ENCODE data around the gene PSRC1.

Gene PSRC1

DNA sequence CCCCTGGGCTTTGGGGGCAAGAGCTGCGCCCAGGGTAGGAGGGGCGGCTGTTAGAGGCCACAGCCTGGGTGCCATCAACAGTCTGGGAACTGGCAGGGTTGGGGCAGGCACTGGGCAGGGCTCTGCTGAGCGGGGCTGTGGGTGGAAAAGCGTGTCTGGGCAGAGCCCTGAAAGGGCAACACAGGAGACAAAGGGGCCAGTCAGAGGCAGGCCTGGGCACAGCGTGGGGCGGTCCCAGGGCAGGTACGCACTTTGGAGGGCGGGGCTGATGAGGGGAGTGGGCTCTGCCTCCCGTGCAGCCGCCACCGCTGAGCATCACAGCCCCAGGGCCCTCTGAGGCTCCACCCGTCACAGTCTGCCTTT is 19.7 kb downstream of the PSRC1 start:
- no peak overlapping the region for H2BK120ac ChIP-seq (ENCODE audit: low read depth, low read length)
- no peak overlapping the region for H3K4ac ChIP-seq (ENCODE audit: low read depth in 1 of 2, low read length in 2 of 2)
- no peak overlapping the region for H3K9ac ChIP-seq (ENCODE audit: low read length)
- peak overlapping the region; percentile 16 for H2AK5ac ChIP-seq (ENCODE audit: low read length, severe bottlenecking)
- H3K27ac ChIP-seq (ENCODE audit: low read length, poor library complexity, severe bottlenecking) = no peak overlapping the region
- no peak overlapping the region for H2AFZ ChIP-seq (ENCODE audit: low read depth, low read length)
- peaks cover 0 to 69% of the 10 kb centered on the region in 2 experiments for H3K36me3 ChIP-seq (ENCODE audit: control insufficient read depth in 1 of 2, insufficient read depth in 2 of 2, low read depth in 1 of 2, low read length in 2 of 2)
- H3K4me1 ChIP-seq (ENCODE audit: control insufficient read depth, insufficient read depth, low read depth, low read length) = peaks cover 31% of the 10 kb centered on the region
- H4K8ac ChIP-seq (ENCODE audit: low read length) = peak overlapping the region; percentile 52
- no peaks in the 10 kb centered on the region for H3K79me1 ChIP-seq (replicated peaks; ENCODE audit: low read length, poor library complexity, severe bottlenecking)
- no peak overlapping the region for H2BK5ac ChIP-seq (ENCODE audit: low read depth, low read length, poor library complexity, severe bottlenecking)
- no peak overlapping the region for H4K91ac ChIP-seq (ENCODE audit: low read length)
- H3K27me3 ChIP-seq (ENCODE audit: control insufficient read depth in 1 of 2, insufficient read depth in 1 of 2, low read length in 2 of 2) = peaks cover 0 to 18% of the 10 kb centered on the region in 2 experiments
- 70% methylated on average over 12 of the region's 12 CpGs for WGBS
- H3K23ac ChIP-seq (ENCODE audit: low read length in 2 of 2) = no peak overlapping the region
- no peak overlapping the region for H2BK15ac ChIP-seq (ENCODE audit: low read depth, poor library complexity, severe bottlenecking)
- H3K4me2 ChIP-seq (ENCODE audit: low read length, poor library complexity, severe bottlenecking) = no peak overlapping the region
- peak overlapping the region in 1 of 2 experiments; percentile 35 for H3K14ac ChIP-seq (ENCODE audit: low read length in 2 of 2)
- no peak overlapping the region for H2BK12ac ChIP-seq (ENCODE audit: low read length in 2 of 2)
- no peak for DNase-seq
- H3K18ac ChIP-seq (ENCODE audit: low read depth in 1 of 2, low read length in 2 of 2) = no peak overlapping the region
- no peak overlapping the region for H3K4me3 ChIP-seq (ENCODE audit: insufficient read depth in 1 of 2, low read depth in 1 of 2, low read length in 2 of 2)
- no peaks in the 10 kb centered on the region for H3K9me3 ChIP-seq (ENCODE audit: control insufficient read depth, low read length)

DNA sequence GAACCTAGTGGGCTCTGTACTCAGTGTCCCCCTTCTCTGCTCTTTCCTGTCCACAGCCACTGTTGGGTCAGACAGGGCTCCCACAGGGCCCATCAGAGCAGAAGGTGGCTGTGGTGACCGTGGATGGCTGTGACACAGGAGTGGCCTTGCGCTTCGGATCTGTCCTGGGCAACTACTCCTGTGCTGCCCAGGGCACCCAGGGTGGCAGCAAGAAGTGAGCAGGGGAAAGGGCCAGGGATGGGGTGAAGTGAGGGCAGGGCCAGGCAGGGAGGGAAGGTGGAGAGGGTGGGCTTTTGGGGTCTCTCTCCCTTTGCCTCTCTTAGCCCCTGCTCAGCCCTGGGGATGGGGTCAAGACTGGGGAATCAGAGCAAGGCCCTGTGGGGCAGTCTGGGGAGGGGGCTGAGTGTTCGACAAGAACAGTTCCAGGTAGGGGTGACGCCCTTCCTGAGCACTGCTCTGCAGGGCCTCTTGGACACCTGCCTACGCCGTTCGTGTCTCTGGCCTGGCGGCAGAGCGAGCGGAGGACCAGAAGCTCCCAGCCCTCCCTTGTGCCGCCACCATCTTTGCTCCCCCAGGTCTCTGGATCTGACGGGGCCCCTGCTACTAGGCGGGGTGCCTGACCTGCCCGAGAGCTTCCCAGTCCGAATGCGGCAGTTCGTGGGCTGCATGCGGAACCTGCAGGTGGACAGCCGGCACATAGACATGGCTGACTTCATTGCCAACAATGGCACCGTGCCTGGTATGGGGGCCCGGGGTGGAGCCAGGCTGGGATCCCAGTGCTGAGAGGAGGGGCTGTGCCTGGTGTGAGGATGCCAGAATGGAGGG is 20.5 kb downstream of the PSRC1 start:
- no peak overlapping the region for H4K91ac ChIP-seq (ENCODE audit: low read length)
- H3K4me3 ChIP-seq (ENCODE audit: insufficient read depth in 1 of 2, low read depth in 1 of 2, low read length in 2 of 2) = no peak overlapping the region
- H3K18ac ChIP-seq (ENCODE audit: low read depth in 1 of 2, low read length in 2 of 2) = no peak overlapping the region
- no peak overlapping the region for H2AFZ ChIP-seq (ENCODE audit: low read depth, low read length)
- H3K9ac ChIP-seq (ENCODE audit: low read length) = no peak overlapping the region
- 92% methylated on average over 22 of the region's 22 CpGs for WGBS
- no peak overlapping the region for H3K14ac ChIP-seq (ENCODE audit: low read length in 2 of 2)
- no peak overlapping the region for H4K8ac ChIP-seq (ENCODE audit: low read length)
- peaks cover 37% of the 10 kb centered on the region for H3K4me1 ChIP-seq (ENCODE audit: control insufficient read depth, insufficient read depth, low read depth, low read length)
- DNase-seq = no peak
- H2BK15ac ChIP-seq (ENCODE audit: low read depth, poor library complexity, severe bottlenecking) = no peak overlapping the region
- H3K27me3 ChIP-seq (ENCODE audit: control insufficient read depth in 1 of 2, insufficient read depth in 1 of 2, low read length in 2 of 2) = peaks cover 0 to 21% of the 10 kb centered on the region in 2 experiments
- H3K36me3 ChIP-seq (ENCODE audit: control insufficient read depth in 1 of 2, insufficient read depth in 2 of 2, low read depth in 1 of 2, low read length in 2 of 2) = peaks cover 0 to 63% of the 10 kb centered on the region in 2 experiments
- H3K4ac ChIP-seq (ENCODE audit: low read depth in 1 of 2, low read length in 2 of 2) = no peak overlapping the region
- no peak overlapping the region for H2AK5ac ChIP-seq (ENCODE audit: low read length, severe bottlenecking)
- no peaks in the 10 kb centered on the region for H3K79me1 ChIP-seq (replicated peaks; ENCODE audit: low read length, poor library complexity, severe bottlenecking)
- H3K23ac ChIP-seq (ENCODE audit: low read length in 2 of 2) = no peak overlapping the region
- H2BK120ac ChIP-seq (ENCODE audit: low read depth, low read length) = no peak overlapping the region
- no peak overlapping the region for H3K27ac ChIP-seq (ENCODE audit: low read length, poor library complexity, severe bottlenecking)
- no peak overlapping the region for H2BK12ac ChIP-seq (ENCODE audit: low read length in 2 of 2)
- H3K9me3 ChIP-seq (ENCODE audit: control insufficient read depth, low read length) = no peaks in the 10 kb centered on the region
- H2BK5ac ChIP-seq (ENCODE audit: low read depth, low read length, poor library complexity, severe bottlenecking) = no peak overlapping the region
- H3K4me2 ChIP-seq (ENCODE audit: low read length, poor library complexity, severe bottlenecking) = no peak overlapping the region

DNA sequence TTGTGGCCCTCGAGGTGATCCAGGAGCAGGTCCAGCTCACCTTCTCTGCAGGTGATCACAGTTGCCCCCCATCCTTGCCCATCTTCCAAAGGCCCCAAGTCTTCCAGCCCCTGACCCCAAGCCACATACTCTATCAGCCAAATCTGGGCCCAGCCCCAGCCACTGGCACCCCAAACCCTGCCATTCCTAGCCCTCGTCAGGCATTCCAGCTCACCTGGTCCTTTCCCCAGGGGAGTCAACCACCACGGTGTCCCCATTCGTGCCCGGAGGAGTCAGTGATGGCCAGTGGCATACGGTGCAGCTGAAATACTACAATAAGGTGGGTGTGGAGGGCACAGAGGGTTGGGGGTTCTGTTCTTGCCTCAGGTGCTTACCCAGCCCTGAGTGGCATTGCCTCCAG is 21.4 kb downstream of the PSRC1 start:
- no peak overlapping the region for H3K4ac ChIP-seq (ENCODE audit: low read depth in 1 of 2, low read length in 2 of 2)
- H4K8ac ChIP-seq (ENCODE audit: low read length) = no peak overlapping the region
- H3K14ac ChIP-seq (ENCODE audit: low read length in 2 of 2) = no peak overlapping the region
- peak overlapping the region; percentile 61 for H2BK15ac ChIP-seq (ENCODE audit: low read depth, poor library complexity, severe bottlenecking)
- no peak overlapping the region for H3K18ac ChIP-seq (ENCODE audit: low read depth in 1 of 2, low read length in 2 of 2)
- H3K4me3 ChIP-seq (ENCODE audit: insufficient read depth in 1 of 2, low read depth in 1 of 2, low read length in 2 of 2) = no peak overlapping the region
- H4K91ac ChIP-seq (ENCODE audit: low read length) = no peak overlapping the region
- H2BK5ac ChIP-seq (ENCODE audit: low read depth, low read length, poor library complexity, severe bottlenecking) = no peak overlapping the region
- H3K9ac ChIP-seq (ENCODE audit: low read length) = no peak overlapping the region
- no peak overlapping the region for H3K4me2 ChIP-seq (ENCODE audit: low read length, poor library complexity, severe bottlenecking)
- no peak overlapping the region for H2BK12ac ChIP-seq (ENCODE audit: low read length in 2 of 2)
- H3K4me1 ChIP-seq (ENCODE audit: control insufficient read depth, insufficient read depth, low read depth, low read length) = peaks cover 35% of the 10 kb centered on the region
- H3K79me1 ChIP-seq (replicated peaks; ENCODE audit: low read length, poor library complexity, severe bottlenecking) = no peaks in the 10 kb centered on the region
- peaks cover 0 to 60% of the 10 kb centered on the region in 2 experiments for H3K36me3 ChIP-seq (ENCODE audit: control insufficient read depth in 1 of 2, insufficient read depth in 2 of 2, low read depth in 1 of 2, low read length in 2 of 2)
- H2AFZ ChIP-seq (ENCODE audit: low read depth, low read length) = no peak overlapping the region
- peaks cover 0 to 21% of the 10 kb centered on the region in 2 experiments for H3K27me3 ChIP-seq (ENCODE audit: control insufficient read depth in 1 of 2, insufficient read depth in 1 of 2, low read length in 2 of 2)
- H2BK120ac ChIP-seq (ENCODE audit: low read depth, low read length) = no peak overlapping the region
- no peak overlapping the region for H2AK5ac ChIP-seq (ENCODE audit: low read length, severe bottlenecking)
- H3K9me3 ChIP-seq (ENCODE audit: control insufficient read depth, low read length) = no peaks in the 10 kb centered on the region
- H3K23ac ChIP-seq (ENCODE audit: low read length in 2 of 2) = no peak overlapping the region
- 97% methylated on average over 6 of the region's 6 CpGs for WGBS
- DNase-seq = no peak
- H3K27ac ChIP-seq (ENCODE audit: low read length, poor library complexity, severe bottlenecking) = no peak overlapping the region

DNA sequence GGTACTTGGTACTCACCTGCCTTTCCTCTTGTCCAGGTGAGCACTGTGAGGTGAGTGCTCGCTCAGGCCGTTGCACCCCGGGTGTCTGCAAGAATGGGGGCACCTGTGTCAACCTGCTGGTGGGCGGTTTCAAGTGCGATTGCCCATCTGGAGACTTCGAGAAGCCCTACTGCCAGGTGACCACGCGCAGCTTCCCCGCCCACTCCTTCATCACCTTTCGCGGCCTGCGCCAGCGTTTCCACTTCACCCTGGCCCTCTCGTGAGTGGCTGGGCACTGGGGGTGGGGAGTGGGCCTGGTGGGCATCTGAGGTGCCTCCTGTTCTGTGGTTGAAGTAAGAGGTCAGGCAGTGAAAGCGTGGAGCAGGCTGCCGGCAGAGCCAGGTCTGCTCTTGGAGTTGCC is 21.9 kb downstream of the PSRC1 start:
- peaks cover 35% of the 10 kb centered on the region for H3K4me1 ChIP-seq (ENCODE audit: control insufficient read depth, insufficient read depth, low read depth, low read length)
- no peak overlapping the region for H2AFZ ChIP-seq (ENCODE audit: low read depth, low read length)
- no peak overlapping the region for H3K9ac ChIP-seq (ENCODE audit: low read length)
- H3K27ac ChIP-seq (ENCODE audit: low read length, poor library complexity, severe bottlenecking) = no peak overlapping the region
- no peak overlapping the region for H3K4me3 ChIP-seq (ENCODE audit: insufficient read depth in 1 of 2, low read depth in 1 of 2, low read length in 2 of 2)
- 91% methylated on average over 16 of the region's 16 CpGs for whole genome bisulfite sequencing
- H3K4ac ChIP-seq (ENCODE audit: low read depth in 1 of 2, low read length in 2 of 2) = no peak overlapping the region
- H3K23ac ChIP-seq (ENCODE audit: low read length in 2 of 2) = no peak overlapping the region
- H3K36me3 ChIP-seq (ENCODE audit: control insufficient read depth in 1 of 2, insufficient read depth in 2 of 2, low read depth in 1 of 2, low read length in 2 of 2) = peaks cover 0 to 59% of the 10 kb centered on the region in 2 experiments
- no peak overlapping the region for H4K91ac ChIP-seq (ENCODE audit: low read length)
- no peak overlapping the region for H2BK12ac ChIP-seq (ENCODE audit: low read length in 2 of 2)
- H2BK5ac ChIP-seq (ENCODE audit: low read depth, low read length, poor library complexity, severe bottlenecking) = no peak overlapping the region
- peaks cover 0 to 25% of the 10 kb centered on the region in 2 experiments for H3K27me3 ChIP-seq (ENCODE audit: control insufficient read depth in 1 of 2, insufficient read depth in 1 of 2, low read length in 2 of 2)
- DNase-seq = no peak
- H3K14ac ChIP-seq (ENCODE audit: low read length in 2 of 2) = no peak overlapping the region
- H3K4me2 ChIP-seq (ENCODE audit: low read length, poor library complexity, severe bottlenecking) = no peak overlapping the region
- no peak overlapping the region for H4K8ac ChIP-seq (ENCODE audit: low read length)
- no peaks in the 10 kb centered on the region for H3K79me1 ChIP-seq (replicated peaks; ENCODE audit: low read length, poor library complexity, severe bottlenecking)
- no peaks in the 10 kb centered on the region for H3K9me3 ChIP-seq (ENCODE audit: control insufficient read depth, low read length)
- H2AK5ac ChIP-seq (ENCODE audit: low read length, severe bottlenecking) = no peak overlapping the region
- no peak overlapping the region for H3K18ac ChIP-seq (ENCODE audit: low read depth in 1 of 2, low read length in 2 of 2)
- H2BK120ac ChIP-seq (ENCODE audit: low read depth, low read length) = no peak overlapping the region
- no peak overlapping the region for H2BK15ac ChIP-seq (ENCODE audit: low read depth, poor library complexity, severe bottlenecking)
